ENCODE data around the gene FLYWCH1. TPM values are rescaled to one million over a fixed set of nuclear protein-coding genes. Genes with fewer than 3 reads are reported as not detected.

Gene FLYWCH1
- total RNA-seq, 1 experiment from 2014 or later = 12.5 TPM

- H3K27ac Mint-ChIP-seq = no peak overlapping the region
Measured at GRCh38 chr16:2987286-2987685, 75.6 kb downstream of the FLYWCH1 start.

More at GRCh38 chr16:2987286-2987685, 75.6 kb downstream of the FLYWCH1 start:
- peaks cover 10% of the 10 kb centered on the region for H3K27me3 Mint-ChIP-seq (ENCODE audit: low read depth)
- H3K23me2 ChIP-seq (ENCODE audit: insufficient read length, low read depth, low read length, poor library complexity, severe bottlenecking) = no peaks in the 10 kb centered on the region
- H2AK5ac ChIP-seq (ENCODE audit: insufficient read length, low read length) = no peak overlapping the region
- H3K9me3 Mint-ChIP-seq = no peaks in the 10 kb centered on the region
- H3K4me2 ChIP-seq (ENCODE audit: insufficient read depth, insufficient read length, low read length) = no peak overlapping the region
- no peak overlapping the region for H2AFZ ChIP-seq (ENCODE audit: low read length)
- H2BK120ac ChIP-seq (ENCODE audit: low read depth, low read length, poor library complexity, severe bottlenecking) = no peak overlapping the region
- H3K56ac ChIP-seq (ENCODE audit: insufficient read length, low read depth, low read length) = no peak overlapping the region
- no peak overlapping the region for H3K4me3 Mint-ChIP-seq
- no peak overlapping the region for H4K91ac ChIP-seq (ENCODE audit: insufficient read length, low read depth, low read length)
- H4K8ac ChIP-seq (replicated peaks; ENCODE audit: insufficient read length, low read depth, low read length) = no peak overlapping the region
- no peak overlapping the region for H3K18ac ChIP-seq (ENCODE audit: insufficient read length, low read depth, low read length)
- H3K23ac ChIP-seq (ENCODE audit: insufficient read length, low read depth, low read length) = no peak overlapping the region
- H4K20me1 ChIP-seq (ENCODE audit: control insufficient read depth, insufficient read depth, insufficient read length) = no peaks in the 10 kb centered on the region
- H3T11ph ChIP-seq (ENCODE audit: low read length) = no peak overlapping the region
- H3K27ac ChIP-seq (ENCODE audit: insufficient read length, low read depth, low read length) = no peak overlapping the region
- WGBS (ENCODE audit: extremely low coverage, insufficient read length, low lambda C conversion rate) = no CpG with 5 or more reads among the region's 9 CpGs
- H4K5ac ChIP-seq (ENCODE audit: insufficient read length, low read depth, low read length) = no peak overlapping the region
- H3K14ac ChIP-seq (ENCODE audit: insufficient read depth, low read length) = peak overlapping the region; percentile 17; the same call in 1 of the 2 replicates
- no peak for TF ChIP-seq CTCF (conservative IDR thresholded peaks at IDR 0.05)
- no peak overlapping the region for H2BK5ac ChIP-seq (ENCODE audit: insufficient read length, low read length)
- peaks cover 17 to 50% of the 10 kb centered on the region in 2 experiments for H3K4me1 Mint-ChIP-seq
- H3K79me1 ChIP-seq (ENCODE audit: insufficient read depth, low read depth, low read length, poor library complexity, severe bottlenecking) = no peaks in the 10 kb centered on the region
- H3K9ac ChIP-seq (ENCODE audit: extremely low read depth, insufficient read length, low read length) = no peak overlapping the region
- no peak overlapping the region for H3K4ac ChIP-seq (ENCODE audit: low read depth, low read length)
- no peak overlapping the region for H2BK20ac ChIP-seq (ENCODE audit: low read depth, low read length, poor library complexity, severe bottlenecking)
- no peak overlapping the region for H2BK15ac ChIP-seq (ENCODE audit: low read depth, low read length)
- no peaks in the 10 kb centered on the region for H3K36me3 Mint-ChIP-seq (ENCODE audit: insufficient read depth in 1 of 3, low read depth in 3 of 3)
- H3K27me3 ChIP-seq (ENCODE audit: insufficient read depth, low read length) = no peaks in the 10 kb centered on the region
- H2BK12ac ChIP-seq (ENCODE audit: insufficient read length, low read depth, low read length) = no peak overlapping the region
- H3K79me2 ChIP-seq (ENCODE audit: insufficient read depth, low read length) = no peaks in the 10 kb centered on the region
- DNase-seq = no peak
- no peaks in the 10 kb centered on the region for H3K9me3 ChIP-seq (ENCODE audit: control insufficient read depth, low read depth, low read length)
- no peaks in the 10 kb centered on the region; the same call in 1 of the 2 replicates for H3K4me1 ChIP-seq (ENCODE audit: insufficient read depth, low read length)

Measured in H9 (cell line).